A204.1 (cell line): ENCODE results near the gene TRIM14.
"Not testable (repeated sequence)": the region's sequence is repeated elsewhere in the genome, so short reads cannot be mapped to it uniquely, and the experiment has no call there.

Experiments
- FAIRE-seq: peaks from 2 replicates; lab custom pipeline; 2012; peaks lifted over from hg19 to GRCh38; lab: Jason Lieb, UNC

The TRIM14 gene

GRCh38 chr9:98046180-98046543 is 72.9 kb downstream of the TRIM14 start:
- no peak for FAIRE-seq

- FAIRE-seq = no peak
Observed at GRCh38 chr9:98045234-98046179, 73.5 kb downstream of the TRIM14 start.

GRCh38 chr9:98043915-98044314 is 75.1 kb downstream of the TRIM14 start:
- FAIRE-seq = no peak

- FAIRE-seq = no peak
Observed at GRCh38 chr9:98040212-98040611, 78.8 kb downstream of the TRIM14 start.

- no peak for FAIRE-seq
Observed at GRCh38 chr9:98039607-98040017, 79.4 kb downstream of the TRIM14 start.

GRCh38 chr9:98038958-98039357 is 80.1 kb downstream of the TRIM14 start:
- no peak for FAIRE-seq

- FAIRE-seq = no peak
Observed at GRCh38 chr9:98037357-98037756, 81.7 kb downstream of the TRIM14 start.

GRCh38 chr9:98034593-98035546 is 84.2 kb downstream of the TRIM14 start:
- no peak for FAIRE-seq

- FAIRE-seq = no peak
Observed at GRCh38 chr9:98031935-98032334, 87.1 kb downstream of the TRIM14 start.

GRCh38 chr9:98031169-98031568 is 87.9 kb downstream of the TRIM14 start:
- no peak for FAIRE-seq

GRCh38 chr9:98024702-98025101 is 94.3 kb downstream of the TRIM14 start:
- FAIRE-seq = no peak

GRCh38 chr9:98022447-98022846 is 96.6 kb downstream of the TRIM14 start:
- FAIRE-seq = no peak

GRCh38 chr9:98021306-98022040 is 97.5 kb downstream of the TRIM14 start:
- FAIRE-seq = no peak

GRCh38 chr9:98020476-98021145 is 98.4 kb downstream of the TRIM14 start:
- no peak for FAIRE-seq

- FAIRE-seq = not testable (repeated sequence)
Observed at GRCh38 chr9:98019869-98020268, 99.2 kb downstream of the TRIM14 start.
